8988T (cell line): ENCODE data around the gene SERPINA4.
"Not testable (repeated sequence)": the region's sequence is repeated elsewhere in the genome, so short reads cannot be mapped to it uniquely, and the experiment has no call there.

Source experiments
- DNase-seq: peaks from one replicate; pipeline ENCODE4 v3.0.0; 2011

SERPINA4 gene

GRCh38 chr14:94569381-94570001, 8.2 kb downstream of the SERPINA4 start:
- no peak for DNase-seq

GRCh38 chr14:94570002-94570400, 8.8 kb downstream of the SERPINA4 start:
- DNase-seq, result no peak

GRCh38 chr14:94570440-94570839, 9.2 kb downstream of the SERPINA4 start:
- DNase-seq, result no peak

- no peak for DNase-seq
Observed at GRCh38 chr14:94571395-94571794, 10.2 kb downstream of the SERPINA4 start.

GRCh38 chr14:94571950-94572349, 10.7 kb downstream of the SERPINA4 start:
- DNase-seq, result no peak

GRCh38 chr14:94572637-94573303, 11.5 kb downstream of the SERPINA4 start:
- DNase-seq, result no peak

GRCh38 chr14:94573475-94574277, 12.4 kb downstream of the SERPINA4 start:
- DNase-seq, result no peak

GRCh38 chr14:94574336-94574735, 13.1 kb downstream of the SERPINA4 start:
- no peak for DNase-seq

GRCh38 chr14:94575730-94576585, 14.7 kb downstream of the SERPINA4 start:
- DNase-seq, result no peak

- DNase-seq, result not testable (repeated sequence)
Observed at GRCh38 chr14:94577472-94577871, 16.2 kb downstream of the SERPINA4 start.

GRCh38 chr14:94578712-94579111, 17.5 kb downstream of the SERPINA4 start:
- no peak for DNase-seq

- DNase-seq, result no peak
Observed at GRCh38 chr14:94581127-94581999, 20.1 kb downstream of the SERPINA4 start, which contains the start of gene SERPINA5. TSS of gene SERPINA5 (plus strand) at chr14:94581426. CDS start at chr14:94587363, 5,937 bp downstream.

GRCh38 chr14:94582199-94582750, 21.0 kb downstream of the SERPINA4 start:
- no peak for DNase-seq

- DNase-seq, result no peak
Observed at GRCh38 chr14:94582851-94583250, 21.6 kb downstream of the SERPINA4 start.

- DNase-seq, result no peak
Observed at GRCh38 chr14:94583557-94583956, 22.3 kb downstream of the SERPINA4 start.

GRCh38 chr14:94584591-94585280, 23.5 kb downstream of the SERPINA4 start:
- no peak for DNase-seq

- DNase-seq, result no peak
Observed at GRCh38 chr14:94586635-94587034, 25.4 kb downstream of the SERPINA4 start.

GRCh38 chr14:94588311-94588710, 27.1 kb downstream of the SERPINA4 start:
- no peak for DNase-seq

- no peak for DNase-seq
Observed at GRCh38 chr14:94591073-94591472, 29.8 kb downstream of the SERPINA4 start.

- no peak for DNase-seq
Observed at GRCh38 chr14:94591871-94592270, 30.6 kb downstream of the SERPINA4 start.

GRCh38 chr14:94592457-94592856, 31.2 kb downstream of the SERPINA4 start:
- DNase-seq, result no peak
